Measurements from ENCODE around the gene HOXA9. TPM values are rescaled to one million over a fixed set of nuclear protein-coding genes. Genes with fewer than 3 reads are reported as not detected.

Gene HOXA9
- total and polyA plus RNA-seq, 2 of the 4 experiments (the other 2 are of a cell fraction) = 0.18 to 0.32 TPM

GRCh38 chr7:27170426-27171324, 5.3 kb upstream of the HOXA9 start:
- H4K5ac ChIP-seq (ENCODE audit: low read depth, low read length) = no peak overlapping the region
- no peak overlapping the region for H4K91ac ChIP-seq (ENCODE audit: insufficient read depth, low read depth, low read length)
- H2BK20ac ChIP-seq (ENCODE audit: low read depth, low read length) = no peak overlapping the region
- H3K36me3 ChIP-seq (ENCODE audit: control insufficient read depth, insufficient read depth, low read length) = no peaks in the 10 kb centered on the region
- H3K23ac ChIP-seq (ENCODE audit: low read depth, low read length) = no peak overlapping the region
- 50% methylated on average over 2 of the region's 11 CpGs; no CpG with 5 or more reads in 1 of the 2 experiments for WGBS, 2 experiments (ENCODE audit: extremely low coverage in 2 of 2, insufficient read length in 1 of 2)
- ChIA-PET POLR2A (ENCODE audit: unreplicated experiment) (no interaction called here), CTCF (interaction anchor here (0.6 to 1.1 kb wide), 2 partner anchors 9 to 79 kb away, joined by 3 read pairs; no protein-coding TSS in a partner anchor)
- no peak overlapping the region for H2AFZ ChIP-seq (replicated peaks; ENCODE audit: low read length, poor library complexity)
- in situ Hi-C loops (cut with MboI; ENCODE audit: low sequenced_read_pairs) = no loop called here
- H3K27ac ChIP-seq (ENCODE audit: insufficient read depth, low read length) = no peak overlapping the region
- no peak overlapping the region for H2BK15ac ChIP-seq (ENCODE audit: low read depth, low read length)
- no peak overlapping the region for H3K18ac ChIP-seq (ENCODE audit: low read depth, low read length)
- no peak overlapping the region for H3K14ac ChIP-seq (replicated peaks; ENCODE audit: low read depth, low read length)
- H3K4me3 ChIP-seq (ENCODE audit: insufficient read depth, low read depth, low read length) = no peak overlapping the region
- H3K4me1 ChIP-seq (ENCODE audit: control insufficient read depth, insufficient read depth, low read length) = no peaks in the 10 kb centered on the region
- H4K20me1 ChIP-seq (ENCODE audit: insufficient read depth, low read length) = peaks cover 19% of the 10 kb centered on the region; the same call in 1 of the 2 replicates
- BruUV-seq (replicated peaks) = no TSS peak
- no peak overlapping the region for H2BK120ac ChIP-seq (ENCODE audit: low read depth, low read length)
- no peak overlapping the region for H2BK5ac ChIP-seq (ENCODE audit: low read depth, low read length, poor library complexity, severe bottlenecking)
- no peaks in the 10 kb centered on the region for H3K79me1 ChIP-seq (ENCODE audit: low read depth in 1 of 2, low read length in 2 of 2)
- H3K9me1 ChIP-seq (ENCODE audit: insufficient read depth, low read length) = no peaks in the 10 kb centered on the region
- H2AK9ac ChIP-seq (replicated peaks; ENCODE audit: low read depth, low read length, poor library complexity) = no peak overlapping the region
- H4K8ac ChIP-seq (ENCODE audit: low read depth in 2 of 2, low read length in 2 of 2) = no peak overlapping the region
- ATAC-seq (ENCODE audit: low read depth) (no peak), DNase-seq (no peak)
- dilution Hi-C loops (cut with HindIII; ENCODE audit: low sequenced_read_pairs, unreplicated experiment) = no loop called here
- peaks cover 95% of the 10 kb centered on the region for H3K27me3 ChIP-seq (ENCODE audit: control insufficient read depth, insufficient read depth, low read length)
- H3K4me2 ChIP-seq (ENCODE audit: low read depth, low read length) = no peak overlapping the region
- H3K9me3 ChIP-seq (ENCODE audit: control insufficient read depth, insufficient read depth, low read length) = peaks cover 25% of the 10 kb centered on the region
- H3K56ac ChIP-seq (ENCODE audit: extremely low read depth, insufficient read depth, low read length) = no peak overlapping the region
- H2AK5ac ChIP-seq (ENCODE audit: low read depth, low read length) = no peak overlapping the region
- H3K9ac ChIP-seq (ENCODE audit: low read depth, low read length) = no peak overlapping the region
- no peak overlapping the region for H3K4ac ChIP-seq (ENCODE audit: low read depth, low read length)
- intact Hi-C loops (cut with micrococcal nuclease) = no loop called here
- TF ChIP-seq CHD1 (IDR thresholded peaks at IDR 0.05; ENCODE audit: low read depth, low read length) = no peak
- TF ChIP-seq USF2 (IDR thresholded peaks at IDR 0.05; ENCODE audit: low read depth, low read length) = no peak
- no peak for TF ChIP-seq ELK1 (IDR thresholded peaks at IDR 0.05; ENCODE audit: borderline replicate concordance, low read depth, low read length)
- no peak for TF ChIP-seq CEBPB (IDR thresholded peaks at IDR 0.05; ENCODE audit: low read depth, low read length)
- TF ChIP-seq NFE2L2 (IDR thresholded peaks at IDR 0.05; ENCODE audit: low read depth, low read length) = no peak
- TF ChIP-seq SMC3 (IDR thresholded peaks at IDR 0.05; ENCODE audit: low read depth, low read length) = no peak
- no peak for TF ChIP-seq CTCF (conservative IDR thresholded peaks at IDR 0.05; ENCODE audit: low read depth, low read length)
- TF ChIP-seq RFX5 (IDR thresholded peaks at IDR 0.05; ENCODE audit: low read depth, low read length) = no peak
- TF ChIP-seq BHLHE40 (IDR thresholded peaks at IDR 0.05; ENCODE audit: low read depth, low read length) = no peak
- TF ChIP-seq RAD21 (IDR thresholded peaks at IDR 0.05; ENCODE audit: low read length) = no peak
- TF ChIP-seq POLR2A (IDR thresholded peaks at IDR 0.05; ENCODE audit: low read depth, low read length) = no peak
- TF ChIP-seq RCOR1 (IDR thresholded peaks at IDR 0.05; ENCODE audit: insufficient replicate concordance, low read length) = no peak
- TF ChIP-seq FOS (IDR thresholded peaks at IDR 0.05; ENCODE audit: low read depth, low read length) = no peak
- TF ChIP-seq MXI1 (IDR thresholded peaks at IDR 0.05; ENCODE audit: borderline replicate concordance, low read depth, low read length) = no peak
- TF ChIP-seq MAFK (IDR thresholded peaks at IDR 0.05; ENCODE audit: low read depth, low read length) = no peak

Measured in IMR-90 (cell line).